Prostate gland (tissue), 2 donors: ENCODE data around the gene BRCA2. TPM values are rescaled to one million over a fixed set of nuclear protein-coding genes. Genes with fewer than 3 reads are reported as not detected.

Experiments used
- DNase-seq: peaks from one replicate; pipeline ENCODE4 v3.0.0-alpha.2; 2019; ENCODE audit warnings: low spot score
- H3K27ac ChIP-seq, 2 donors: fragments of 200-600 bp; sonication (generic); 2 replicates each; pipeline ENCODE4 v1.5.1; 2017 to 2019
- H3K27me3 ChIP-seq: fragments of 200-600 bp; sonication (generic); replicated peaks from 2 replicates; pipeline ENCODE4 v1.5.1; 2019; ENCODE audit not compliant: insufficient read depth
- H3K36me3 ChIP-seq, 2 donors: fragments of 200-600 bp; sonication (generic); 1 replicate in 1 of 2; 2 replicates in 1 of 2; pipeline versions ENCODE4 v1.5.1 to v1.8.1; 2017 to 2019
- H3K4me1 ChIP-seq: fragments of 200-600 bp; sonication (generic); replicated peaks from 2 replicates; pipeline ENCODE4 v1.5.1; 2019
- H3K4me3 ChIP-seq, 2 donors: fragments of 200-600 bp; sonication (generic); 2 replicates each; pipeline ENCODE4 v1.5.1; 2017 to 2019
- H3K9me3 ChIP-seq: fragments of 200-600 bp; sonication (generic); 2 replicates; pipeline ENCODE4 v1.5.1; 2017
- POLR2A ChIP-seq: fragments of 450-650 bp; IDR thresholded peaks from one replicate; pipeline ENCODE4 v1.6.1; 2016; ENCODE audit warnings: antibody characterized with exemption, mild to moderate bottlenecking
- POLR2AphosphoS5 ChIP-seq: sonication (generic); formaldehyde crosslinking; IDR thresholded peaks from one replicate; pipeline ENCODE4 v1.6.1; 2017; ENCODE audit warnings: antibody characterized with exemption
- WGBS: methylation state at CpG from one replicate; pipeline ENCODE4 v1.1.5; 2018; 5-methylcytosine and 5-hydroxymethylcytosine counted together
- intact Hi-C: fragments of 100-400 bp; cut with DNase I; formaldehyde crosslinking; loops from one replicate; pipeline ENCODE4 v1.14.2; 2022
- total RNA-seq, 2 donors: library from RNA; depleted of rRNA; stranded (reverse); fragments of >200 nt; gene quantifications; one replicate each; pipeline ENCODE4 v1.1.0, GENCODE V29; 2016
- TF ChIP-seq, protein P1 (sequence below), 4 experiments: fragments of 200-600 bp in 2 of 4; fragments of 450-650 bp in 2 of 4; sonication (generic) in 2 of 4; IDR thresholded peaks; 1 replicate in 3 of 4; 2 replicates in 1 of 4; pipeline ENCODE4 v1.5.1; 2016 to 2019; ENCODE audit warnings: antibody characterized with exemption in 4 of 4, mild to moderate bottlenecking in 2 of 4, moderate library complexity in 2 of 4

The BRCA2 gene
- total RNA-seq, 2 donors from 2014 or later: 1.8 to 6.6 TPM

DNA sequence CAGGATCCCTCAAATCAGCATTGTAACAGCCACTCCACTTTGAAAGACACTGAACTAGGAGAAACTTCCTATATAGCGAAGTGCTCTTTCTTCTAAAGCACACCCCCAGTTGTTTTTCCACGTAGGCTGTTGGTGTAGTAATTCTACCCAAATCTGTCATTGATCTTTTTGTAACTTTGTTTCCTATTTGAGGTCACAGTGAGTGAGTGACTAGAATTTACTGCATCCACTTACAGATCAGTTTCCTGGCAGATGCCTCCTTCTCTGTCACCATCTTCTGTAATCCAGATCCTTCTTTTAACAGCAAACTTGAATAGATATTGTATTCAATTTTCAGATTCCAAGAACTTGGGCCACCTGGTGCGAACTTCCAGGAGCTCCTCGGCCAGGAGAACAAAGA, 15.4 kb upstream of the BRCA2 start:
- Histone ChIP-seq H3K36me3 (no peaks in the 10 kb centered on the region), H3K27me3 (no peaks in the 10 kb centered on the region), H3K4me1 (no peaks in the 10 kb centered on the region), H3K4me3 (no peak overlapping the region), H3K9me3 (no peaks in the 10 kb centered on the region), H3K27ac (no peak overlapping the region)
- 78% methylated on average over 4 of the region's 4 CpGs for WGBS
- TF ChIP-seq POLR2A: no peak
- TF ChIP-seq POLR2AphosphoS5: no peak
- TF ChIP-seq, protein P1, sequence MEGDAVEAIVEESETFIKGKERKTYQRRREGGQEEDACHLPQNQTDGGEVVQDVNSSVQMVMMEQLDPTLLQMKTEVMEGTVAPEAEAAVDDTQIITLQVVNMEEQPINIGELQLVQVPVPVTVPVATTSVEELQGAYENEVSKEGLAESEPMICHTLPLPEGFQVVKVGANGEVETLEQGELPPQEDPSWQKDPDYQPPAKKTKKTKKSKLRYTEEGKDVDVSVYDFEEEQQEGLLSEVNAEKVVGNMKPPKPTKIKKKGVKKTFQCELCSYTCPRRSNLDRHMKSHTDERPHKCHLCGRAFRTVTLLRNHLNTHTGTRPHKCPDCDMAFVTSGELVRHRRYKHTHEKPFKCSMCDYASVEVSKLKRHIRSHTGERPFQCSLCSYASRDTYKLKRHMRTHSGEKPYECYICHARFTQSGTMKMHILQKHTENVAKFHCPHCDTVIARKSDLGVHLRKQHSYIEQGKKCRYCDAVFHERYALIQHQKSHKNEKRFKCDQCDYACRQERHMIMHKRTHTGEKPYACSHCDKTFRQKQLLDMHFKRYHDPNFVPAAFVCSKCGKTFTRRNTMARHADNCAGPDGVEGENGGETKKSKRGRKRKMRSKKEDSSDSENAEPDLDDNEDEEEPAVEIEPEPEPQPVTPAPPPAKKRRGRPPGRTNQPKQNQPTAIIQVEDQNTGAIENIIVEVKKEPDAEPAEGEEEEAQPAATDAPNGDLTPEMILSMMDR (IDR thresholded peaks at IDR 0.05): no peak
- intact Hi-C loops: no loop called here
- no peak for DNase-seq

DNA sequence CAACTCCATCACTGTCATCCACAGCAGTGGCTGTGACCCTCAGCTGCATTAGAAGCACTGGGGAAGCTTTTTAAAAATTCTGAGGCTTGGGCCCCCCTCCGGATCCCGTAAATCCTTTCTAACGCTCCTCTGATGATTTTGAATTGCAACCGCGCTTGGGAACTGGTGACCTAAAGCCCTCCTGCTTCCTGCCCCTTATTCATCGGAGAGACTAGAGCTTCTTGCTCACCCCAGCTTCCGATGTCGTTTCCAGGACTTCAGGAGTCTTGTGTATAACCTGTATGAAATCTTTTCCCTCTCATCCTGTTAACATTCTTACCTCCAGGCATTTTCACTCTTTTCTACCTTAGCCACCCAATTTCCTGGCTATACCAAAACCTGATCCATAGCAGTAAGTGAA, 14.9 kb upstream of the BRCA2 start:
- Histone ChIP-seq H3K27ac (no peak overlapping the region), H3K4me3 (no peak overlapping the region), H3K36me3 (no peaks in the 10 kb centered on the region), H3K4me1 (no peaks in the 10 kb centered on the region), H3K27me3 (no peaks in the 10 kb centered on the region), H3K9me3 (no peaks in the 10 kb centered on the region)
- 66% methylated on average over 8 of the region's 8 CpGs for WGBS
- intact Hi-C loops: no loop called here
- TF ChIP-seq, protein P1 (IDR thresholded peaks at IDR 0.05): no peak
- no peak for TF ChIP-seq POLR2AphosphoS5
- TF ChIP-seq POLR2A: no peak
- no peak for DNase-seq

DNA sequence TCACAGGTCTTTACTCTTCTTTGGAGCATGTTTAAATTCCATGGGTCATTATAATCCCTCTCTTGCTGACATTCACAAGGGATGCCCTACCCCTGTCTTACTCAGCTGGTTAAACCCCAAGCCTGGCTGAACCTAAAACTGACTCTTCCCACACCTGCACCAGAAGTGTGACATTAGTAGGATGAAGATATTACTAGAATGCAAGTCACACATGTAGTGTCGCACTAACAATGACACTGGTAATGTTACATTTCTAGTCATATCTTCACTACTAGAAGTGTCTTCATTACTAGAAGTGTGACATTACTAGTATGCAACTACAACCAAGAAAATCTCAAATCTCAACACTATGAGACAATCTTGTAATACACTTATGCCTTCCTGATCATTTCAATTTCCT, 14.4 kb upstream of the BRCA2 start:
- WGBS: 86% methylated on average over 1 of the region's 1 CpG
- no peak for DNase-seq

DNA sequence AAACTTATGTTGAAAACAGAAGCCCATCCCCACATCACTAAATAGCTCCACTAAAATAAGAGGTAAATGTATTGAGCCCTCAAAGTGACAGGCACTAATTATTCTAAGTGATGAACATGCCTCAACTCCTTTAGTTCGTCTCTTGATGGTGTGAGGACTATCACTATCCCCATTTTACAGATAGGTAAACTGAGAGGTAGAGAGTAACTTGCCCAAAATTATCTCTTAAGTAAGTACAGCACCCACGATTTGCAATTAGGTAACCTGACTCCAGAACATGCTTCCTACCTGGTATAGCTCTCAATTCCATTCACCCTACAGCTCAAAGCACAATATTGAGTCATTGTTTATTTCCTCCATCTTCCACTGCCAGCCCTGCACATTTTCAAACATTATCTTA, 12.8 kb upstream of the BRCA2 start:
- Histone ChIP-seq H3K9me3 (no peaks in the 10 kb centered on the region), H3K4me1 (no peaks in the 10 kb centered on the region), H3K27me3 (no peaks in the 10 kb centered on the region), H3K4me3 (no peak overlapping the region), H3K27ac (no peak overlapping the region), H3K36me3 (no peaks in the 10 kb centered on the region)
- DNase-seq: no peak
- TF ChIP-seq POLR2A (no peak), POLR2AphosphoS5 (no peak)
- TF ChIP-seq, protein P1 (IDR thresholded peaks at IDR 0.05): no peak
- 70% methylated on average over 2 of the region's 2 CpGs for WGBS
- intact Hi-C loops: no loop called here

More for the DNA sequence above, 14.4 kb upstream of the BRCA2 start:
- intact Hi-C loops: no loop called here
- Histone ChIP-seq H3K4me1 (no peaks in the 10 kb centered on the region), H3K4me3 (no peak overlapping the region), H3K27ac (no peak overlapping the region), H3K27me3 (no peaks in the 10 kb centered on the region), H3K9me3 (no peaks in the 10 kb centered on the region), H3K36me3 (no peaks in the 10 kb centered on the region)
- TF ChIP-seq POLR2AphosphoS5 (no peak), POLR2A (no peak)
- TF ChIP-seq, protein P1 (IDR thresholded peaks at IDR 0.05): no peak

DNA sequence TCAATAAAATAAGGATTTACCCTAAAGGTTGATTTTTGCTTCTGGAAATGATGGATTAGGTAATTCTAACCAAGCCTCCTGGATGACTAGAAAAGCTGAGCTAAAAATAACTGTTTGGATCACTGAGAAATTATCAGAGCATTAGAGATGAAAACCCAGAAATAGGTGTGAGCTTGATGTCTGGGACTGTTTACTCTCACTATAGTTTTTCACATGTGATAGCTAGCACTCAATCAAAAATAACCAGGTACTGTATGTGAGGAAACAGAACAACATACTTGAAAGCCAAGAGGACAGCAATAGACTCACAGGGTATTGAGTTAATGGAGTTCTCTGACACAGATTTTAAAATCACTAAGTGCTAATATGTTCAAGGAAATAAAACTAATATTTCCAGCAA, 9.7 kb upstream of the BRCA2 start:
- H3K4me1 ChIP-seq: no peaks in the 10 kb centered on the region

More for the DNA sequence above, 9.7 kb upstream of the BRCA2 start:
- Histone ChIP-seq H3K27ac (no peak overlapping the region), H3K27me3 (no peaks in the 10 kb centered on the region), H3K36me3 (no peaks in the 10 kb centered on the region), H3K4me3 (no peak overlapping the region), H3K9me3 (no peaks in the 10 kb centered on the region)
- TF ChIP-seq POLR2AphosphoS5: no peak
- TF ChIP-seq POLR2A: no peak
- TF ChIP-seq, protein P1 (IDR thresholded peaks at IDR 0.05): no peak
- DNase-seq: no peak
- intact Hi-C loops: no loop called here
